Measurements from ENCODE around the gene FRYL. TPM values are rescaled to one million over a fixed set of nuclear protein-coding genes. Genes with fewer than 3 reads are reported as not detected.

Gene FRYL
- total and polyA plus RNA-seq, 2 of the 8 experiments (the other 6 are each of a cell fraction or from before 2014, with no cell fraction given) = 8.0 to 36.5 TPM

DNA sequence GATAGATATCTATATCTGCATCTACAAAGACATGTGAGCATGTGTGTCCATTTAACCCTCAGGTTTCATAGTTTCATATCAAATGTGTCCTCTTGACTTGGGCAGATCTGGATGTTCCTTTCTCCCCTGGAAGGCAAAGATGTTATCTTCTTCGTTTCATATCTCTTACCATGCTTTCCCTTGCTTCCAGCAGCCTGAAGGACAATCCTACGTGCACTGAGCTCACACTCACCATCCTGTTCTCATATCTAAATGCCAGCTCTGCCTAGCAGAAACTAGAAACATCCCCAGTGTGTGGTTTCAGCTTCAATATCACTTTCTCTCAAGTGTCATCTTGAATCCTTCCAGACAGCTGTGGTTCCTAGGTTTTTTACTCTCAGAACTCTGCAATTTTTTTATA lies 223.8 kb downstream of the FRYL start:
- ChIA-PET CTCF (ENCODE audit: partially characterized antibody) (interaction anchor here (0.6 to 3.7 kb wide), 3 partner anchors 10 to 690 kb away, joined by 3 to 12 read pairs (median 7); no protein-coding TSS in a partner anchor), POLR2A (ENCODE audit: partially characterized antibody) (no interaction called here)
- no peak overlapping the region for H2AK5ac ChIP-seq (ENCODE audit: low read depth, low read length)
- H4K8ac ChIP-seq (ENCODE audit: extremely low read depth, insufficient read depth, low read length) = no peak overlapping the region
- no peak overlapping the region for H2BK20ac ChIP-seq (ENCODE audit: low read length)
- no peaks in the 10 kb centered on the region; the same call in 1 of the 2 replicates for H3K79me1 ChIP-seq (ENCODE audit: low read depth, low read length)
- no peaks in the 10 kb centered on the region for H3K4me1 ChIP-seq (replicated peaks in 1 of 4; ENCODE audit: control insufficient read depth in 3 of 4, insufficient read depth in 4 of 4, low read length in 3 of 4)
- no peaks in the 10 kb centered on the region for H3K79me2 ChIP-seq (ENCODE audit: control insufficient read depth in 1 of 2, insufficient read depth in 2 of 2, low read length in 2 of 2)
- no peak overlapping the region for H2BK15ac ChIP-seq (ENCODE audit: low read length)
- no peak overlapping the region for H3K56ac ChIP-seq (replicated peaks; ENCODE audit: insufficient read length, low read depth, low read length)
- no peak for FAIRE-seq
- H4K20me1 ChIP-seq (replicated peaks in 1 of 2; ENCODE audit: control insufficient read depth in 1 of 2, insufficient read depth in 2 of 2, low read length in 2 of 2) = peaks cover 0 to 2% of the 10 kb centered on the region in 2 experiments
- H3K9ac ChIP-seq (replicated peaks in 1 of 4; ENCODE audit: extremely low read depth in 1 of 4, low read depth in 3 of 4, low read length in 3 of 4) = no peak overlapping the region
- no peak overlapping the region for H3K4me3 ChIP-seq (ENCODE audit: extremely low read depth in 1 of 4, insufficient read depth in 2 of 4, low read depth in 3 of 4, low read length in 4 of 4)
- H2BK12ac ChIP-seq (ENCODE audit: low read depth, low read length) = no peak overlapping the region
- H4K91ac ChIP-seq (replicated peaks; ENCODE audit: insufficient read length, low read length) = no peak overlapping the region
- no peaks in the 10 kb centered on the region for H3K27me3 ChIP-seq (replicated peaks in 1 of 4; ENCODE audit: control insufficient read depth in 3 of 4, extremely low read depth in 1 of 4, insufficient read depth in 3 of 4, low read length in 3 of 4)
- no peak overlapping the region for H2BK120ac ChIP-seq (replicated peaks; ENCODE audit: low read depth, low read length)
- TF ChIP-seq SIX5 (IDR thresholded peaks at IDR 0.05; ENCODE audit: low read depth, low read length) (no peak), EP300 (IDR thresholded peaks at IDR 0.05; ENCODE audit: borderline replicate concordance in 1 of 2, low read depth in 2 of 2, low read length in 2 of 2) (no peak), NRF1 (IDR thresholded peaks at IDR 0.05; ENCODE audit: low read depth, low read length) (no peak), GABPA (IDR thresholded peaks at IDR 0.05; ENCODE audit: borderline replicate concordance, insufficient read depth, low read length) (no peak), RFX5 (IDR thresholded peaks at IDR 0.05; ENCODE audit: borderline replicate concordance, low read depth, low read length) (no peak), EZH2 (IDR thresholded peaks at IDR 0.05; ENCODE audit: low read depth, low read length, severe bottlenecking) (no peak)
- TF ChIP-seq, protein P1, sequence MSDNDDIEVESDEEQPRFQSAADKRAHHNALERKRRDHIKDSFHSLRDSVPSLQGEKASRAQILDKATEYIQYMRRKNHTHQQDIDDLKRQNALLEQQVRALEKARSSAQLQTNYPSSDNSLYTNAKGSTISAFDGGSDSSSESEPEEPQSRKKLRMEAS (IDR thresholded peaks at IDR 0.05) = no peak
- TF ChIP-seq, protein P2, sequence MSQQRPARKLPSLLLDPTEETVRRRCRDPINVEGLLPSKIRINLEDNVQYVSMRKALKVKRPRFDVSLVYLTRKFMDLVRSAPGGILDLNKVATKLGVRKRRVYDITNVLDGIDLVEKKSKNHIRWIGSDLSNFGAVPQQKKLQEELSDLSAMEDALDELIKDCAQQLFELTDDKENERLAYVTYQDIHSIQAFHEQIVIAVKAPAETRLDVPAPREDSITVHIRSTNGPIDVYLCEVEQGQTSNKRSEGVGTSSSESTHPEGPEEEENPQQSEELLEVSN (IDR thresholded peaks at IDR 0.05) = no peak
- peaks cover 2 to 41% (median 18%) of the 10 kb centered on the region in 4 experiments; a peak in 7 of 8 replicates for H3K36me3 ChIP-seq (ENCODE audit: control insufficient read depth in 2 of 4, insufficient read depth in 4 of 4, low read length in 3 of 4)
- no peaks in the 10 kb centered on the region for H3K23me2 ChIP-seq (ENCODE audit: low read depth, low read length)
- H3K4me2 ChIP-seq (ENCODE audit: insufficient read depth in 1 of 2, low read depth in 2 of 2, low read length in 2 of 2) = no peak overlapping the region
- no peak overlapping the region for H2AFZ ChIP-seq (ENCODE audit: low read length)
- no peak overlapping the region for H3K14ac ChIP-seq (ENCODE audit: insufficient read length)
- no peak overlapping the region for H3K18ac ChIP-seq (ENCODE audit: extremely low read depth, low read length)
- 98% methylated on average over 2 of the region's 2 CpGs; no CpG with 5 or more reads in 1 of the 2 experiments for WGBS, 2 experiments (ENCODE audit: extremely low coverage in 1 of 2, insufficient coverage in 1 of 2, insufficient read length in 1 of 2, insufficient replicate concordance in 2 of 2, low coverage in 1 of 2, low lambda C conversion rate in 2 of 2, missing lambda C conversion rate in 1 of 2)
- DNase-seq (ENCODE audit: low read depth in 1 of 2, low spot score in 2 of 2) = no peak
- no peak overlapping the region for H3K23ac ChIP-seq (ENCODE audit: insufficient read length)
- no peak overlapping the region for H3K4ac ChIP-seq (replicated peaks; ENCODE audit: insufficient read length, low read depth, low read length)
- H2BK5ac ChIP-seq (ENCODE audit: low read depth, low read length) = no peak overlapping the region
- no peaks in the 10 kb centered on the region for H3K9me3 ChIP-seq (ENCODE audit: insufficient read depth in 2 of 2, low read depth in 1 of 2, low read length in 1 of 2)
- no peak overlapping the region for H3K27ac ChIP-seq (ENCODE audit: low read depth, low read length)
- H4K5ac ChIP-seq (ENCODE audit: insufficient read length, low read depth, low read length) = no peak overlapping the region

Measured in H1 (cell line).